ENCODE measurements around the gene ZMYND10. TPM values are rescaled to one million over a fixed set of nuclear protein-coding genes. Genes with fewer than 3 reads are reported as not detected.

Gene ZMYND10
- total RNA-seq, 1 experiment from 2014 or later = 0.74 TPM

- Mint-ChIP-seq H3K27ac (no peak overlapping the region), H3K4me1 (peaks cover 29% of the 10 kb centered on the region), H3K4me3 (no peak overlapping the region), H3K36me3 (peaks cover 14% of the 10 kb centered on the region), H3K9me3 (no peaks in the 10 kb centered on the region), H3K27me3 (ENCODE audit: low read depth) (peaks cover 2% of the 10 kb centered on the region; the same call in 1 of the 2 replicates)
- ChIA-PET POLR2A (no interaction called here), CTCF (interaction anchor here (0.9 to 2.4 kb wide), 5 partner anchors 9 to 256 kb away, joined by 4 to 6 read pairs (median 4); partner anchors contain the start of genes CISH and ZMYND10)
- no peak for DNase-seq (ENCODE audit: low spot score)
- no peak for ATAC-seq
- no peak for TF ChIP-seq HMGXB4 (CRISPR knock-in tag; IDR thresholded peaks at IDR 0.05)
- no peak for TF ChIP-seq IRF1 (CRISPR knock-in tag; IDR thresholded peaks at IDR 0.05)
- TF ChIP-seq ATF6 (CRISPR knock-in tag; IDR thresholded peaks at IDR 0.05) = no peak
- no peak for TF ChIP-seq TEAD4 (CRISPR knock-in tag; IDR thresholded peaks at IDR 0.05)
- TF ChIP-seq CBFB (CRISPR knock-in tag; IDR thresholded peaks at IDR 0.05; ENCODE audit: low read depth) = no peak
- no peak for TF ChIP-seq ZNF512 (CRISPR knock-in tag; IDR thresholded peaks at IDR 0.05; ENCODE audit: borderline replicate concordance)
- no peak for TF ChIP-seq ZNF281 (CRISPR knock-in tag; IDR thresholded peaks at IDR 0.05)
- no peak for TF ChIP-seq ZNF263 (CRISPR knock-in tag; IDR thresholded peaks at IDR 0.05; ENCODE audit: low read depth)
- no peak for TF ChIP-seq CDX4 (CRISPR knock-in tag; IDR thresholded peaks at IDR 0.05; ENCODE audit: borderline replicate concordance)
- no peak for TF ChIP-seq RELA (CRISPR knock-in tag; IDR thresholded peaks at IDR 0.05; ENCODE audit: borderline replicate concordance)
Observed at GRCh38 chr3:50355829-50356552, 10.5 kb upstream of the ZMYND10 start.

GRCh38 chr3:50354850-50355249 lies 9.3 kb upstream of the ZMYND10 start:
- ChIA-PET CTCF (no interaction called here), POLR2A (interaction anchor here (0.6 kb wide), 1 partner anchor 1613 kb away, joined by 5 read pairs; no protein-coding TSS in a partner anchor)
- peaks cover 34% of the 10 kb centered on the region for H3K4me1 Mint-ChIP-seq
- no peak overlapping the region for H3K4me3 Mint-ChIP-seq
- H3K27me3 Mint-ChIP-seq (ENCODE audit: low read depth) = no peaks in the 10 kb centered on the region
- no peaks in the 10 kb centered on the region for H3K9me3 Mint-ChIP-seq
- DNase-seq (ENCODE audit: low spot score) = no peak
- H3K36me3 Mint-ChIP-seq = peaks cover 14% of the 10 kb centered on the region
- no peak for ATAC-seq
- H3K27ac Mint-ChIP-seq = no peak overlapping the region
- TF ChIP-seq TEAD4 (CRISPR knock-in tag; IDR thresholded peaks at IDR 0.05) = no peak
- TF ChIP-seq SP1 (CRISPR knock-in tag; conservative IDR thresholded peaks at IDR 0.05) = no peak
- TF ChIP-seq TCF7 (CRISPR knock-in tag; IDR thresholded peaks at IDR 0.05; ENCODE audit: low read depth) = no peak
- no peak for TF ChIP-seq ZNF232 (CRISPR knock-in tag; IDR thresholded peaks at IDR 0.05)
- no peak for TF ChIP-seq USF1 (CRISPR knock-in tag; IDR thresholded peaks at IDR 0.05)
- no peak for TF ChIP-seq CBFB (CRISPR knock-in tag; IDR thresholded peaks at IDR 0.05; ENCODE audit: low read depth)
- no peak for TF ChIP-seq FOXK1 (CRISPR knock-in tag; IDR thresholded peaks at IDR 0.05)
- TF ChIP-seq ZNF512 (CRISPR knock-in tag; IDR thresholded peaks at IDR 0.05; ENCODE audit: borderline replicate concordance) = no peak
- no peak for TF ChIP-seq ATF2 (CRISPR knock-in tag; IDR thresholded peaks at IDR 0.05; ENCODE audit: borderline replicate concordance, low read depth)
- no peak for TF ChIP-seq ZMAT4 (CRISPR knock-in tag; IDR thresholded peaks at IDR 0.05)
- TF ChIP-seq MYBL2 (CRISPR knock-in tag; IDR thresholded peaks at IDR 0.05) = no peak

Measured in WTC11 (cell line).